Spleen (tissue), 7 donors: Measurements from ENCODE around the gene DCPS.

Source experiments
- CTCF ChIP-seq, 11 experiments: fragments of 200-600 bp in 7 of 11; fragments of 450-650 bp in 4 of 11; sonication (generic) in 4 of 11; IDR thresholded peaks in 8 of 11; conservative IDR thresholded peaks in 3 of 11; 1 replicate in 7 of 11; 2 replicates in 4 of 11; pipeline versions ENCODE4 v1.4.0 to v1.8.0; 2016 to 2021; ENCODE audit warnings: antibody characterized with exemption in 11 of 11, inconsistent platforms in 4 of 11, mild to moderate bottlenecking in 1 of 11
- POLR2A ChIP-seq, 3 donors: fragments of 450-650 bp; IDR thresholded peaks; one replicate each; pipeline ENCODE4 v1.5.1; 2017; ENCODE audit warnings: antibody characterized with exemption in 3 of 3, mild to moderate bottlenecking in 1 of 3
- donor health status: DM: no; HTN: no; CAD: no; lungs with moderate emphysema.
- donor health status: DM: no; HTN: no; CAD: no.
- donor health status: DM: no; HTN: no; CAD: no.

- TF ChIP-seq CTCF (IDR thresholded peaks at IDR 0.05 in 8 of 11, conservative IDR thresholded peaks at IDR 0.05 in 3 of 11) = no peak
- no peak for TF ChIP-seq POLR2A (IDR thresholded peaks at IDR 0.05)
Observed at GRCh38 chr11:126328444-126328843, 24.6 kb downstream of the DCPS start.
